Bone marrow (tissue), 2 donors: ENCODE data around the gene URB2.
A peak's percentile ranks its signal among the peaks of the same experiment; 100 is the strongest.
"Not testable (repeated sequence)": the region's sequence is repeated elsewhere in the genome, so short reads cannot be mapped to it uniquely, and the experiment has no call there.

Experiments
- DNase-seq, 2 donors: peaks; one replicate each; lab custom pipeline; 2025; lab: John Stamatoyannopoulos, UW

The URB2 gene

DNA sequence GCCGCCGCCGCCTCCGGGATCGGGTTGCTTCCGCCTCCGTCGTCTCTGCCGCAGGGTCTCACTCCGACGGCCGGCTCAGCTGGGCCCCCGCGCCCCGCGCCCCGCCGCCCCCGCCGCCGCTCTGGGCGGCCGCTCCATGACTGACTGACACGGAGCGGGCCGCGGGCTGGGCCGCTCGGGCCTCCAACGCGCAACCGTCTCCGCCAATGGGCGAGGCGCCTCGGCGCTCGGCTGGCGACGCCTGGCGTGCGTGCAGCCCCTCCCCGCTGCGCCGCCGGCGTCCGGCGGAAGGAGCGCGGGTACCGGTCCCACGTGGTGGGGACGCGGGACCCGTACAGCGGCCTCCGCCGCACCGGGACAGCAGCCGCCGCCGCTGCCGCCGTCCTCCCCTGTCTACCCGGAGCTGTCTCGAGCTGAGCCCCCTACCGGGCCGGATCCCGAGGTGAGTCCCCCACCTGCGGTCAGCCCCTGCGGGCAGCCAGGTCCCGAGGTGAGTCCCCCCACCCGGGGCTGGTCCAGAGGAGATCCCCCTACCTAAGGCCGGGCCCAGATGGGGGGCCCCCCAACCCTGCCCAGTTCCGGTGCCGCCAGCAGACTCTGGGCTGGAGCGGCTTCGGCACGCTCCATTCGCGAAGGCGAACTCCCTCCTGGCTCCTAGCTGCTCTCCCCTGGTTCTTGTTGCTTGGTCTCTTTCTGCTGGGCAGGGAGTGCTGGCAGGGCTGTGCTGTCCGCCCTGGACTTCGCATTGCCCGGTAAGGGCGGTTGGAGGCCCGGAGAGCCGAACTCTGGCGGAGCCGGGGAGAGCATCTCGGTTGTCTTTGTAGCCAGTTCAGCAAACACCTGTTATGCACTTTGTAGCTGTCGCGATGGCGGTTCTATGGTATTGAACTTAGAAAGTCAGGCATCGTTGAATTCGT, at the start of gene URB2, which contains the start of gene TAF5L:
TSS of gene URB2 (plus strand) at position 333 of the 917 bp plus-strand sequence. CDS start 1,387 bp downstream, outside the sequence.
TSS of gene TAF5L (minus strand) at position 208 of the 917 bp plus-strand sequence. CDS start 11,640 bp downstream, outside the sequence.
- peak; percentile 23 to 44 for DNase-seq

DNA sequence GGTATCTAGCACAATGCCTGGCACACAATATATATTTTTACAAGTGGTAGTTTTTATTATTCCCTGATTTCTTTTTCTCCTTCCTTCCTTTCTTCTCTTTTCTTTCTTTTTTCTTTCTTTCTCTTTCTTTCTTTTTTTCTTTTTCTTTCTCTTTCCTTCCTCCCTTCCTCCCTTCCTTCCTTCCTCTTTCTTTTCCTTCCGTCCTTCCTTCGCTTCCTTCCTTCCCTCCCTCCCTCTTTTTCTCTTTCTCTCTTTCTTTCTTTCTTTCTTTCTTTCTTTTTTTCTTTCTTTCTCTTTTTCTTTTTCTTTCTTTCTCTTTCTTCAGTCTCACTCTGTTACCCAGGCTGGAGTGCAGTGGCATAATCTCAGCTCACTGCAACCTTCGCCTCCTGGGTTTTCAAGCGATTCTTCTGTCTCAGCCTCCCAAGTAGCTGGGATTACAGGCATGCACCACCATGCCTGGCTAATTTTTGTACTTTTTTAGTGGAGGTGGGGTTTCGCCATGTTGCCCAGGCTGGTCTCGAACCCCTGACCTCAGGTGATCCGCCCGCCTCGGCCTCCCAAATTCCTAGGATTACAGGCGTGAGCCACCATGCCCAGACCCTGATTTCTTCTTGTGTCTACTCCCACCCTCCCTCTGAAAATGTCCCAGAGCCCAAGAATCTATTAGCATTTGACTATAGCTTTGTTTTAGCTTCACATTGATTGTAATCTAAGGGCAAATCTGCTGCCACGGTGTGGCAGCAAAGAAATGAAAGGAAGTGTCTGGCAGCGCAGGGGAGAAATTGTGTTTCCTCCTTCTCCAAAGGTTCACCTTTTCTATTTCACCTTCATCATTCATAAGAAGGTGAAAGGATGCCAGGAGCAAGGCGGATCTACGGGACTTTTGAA, 47.6 kb upstream of the URB2 start:
- DNase-seq, result no peak

DNA sequence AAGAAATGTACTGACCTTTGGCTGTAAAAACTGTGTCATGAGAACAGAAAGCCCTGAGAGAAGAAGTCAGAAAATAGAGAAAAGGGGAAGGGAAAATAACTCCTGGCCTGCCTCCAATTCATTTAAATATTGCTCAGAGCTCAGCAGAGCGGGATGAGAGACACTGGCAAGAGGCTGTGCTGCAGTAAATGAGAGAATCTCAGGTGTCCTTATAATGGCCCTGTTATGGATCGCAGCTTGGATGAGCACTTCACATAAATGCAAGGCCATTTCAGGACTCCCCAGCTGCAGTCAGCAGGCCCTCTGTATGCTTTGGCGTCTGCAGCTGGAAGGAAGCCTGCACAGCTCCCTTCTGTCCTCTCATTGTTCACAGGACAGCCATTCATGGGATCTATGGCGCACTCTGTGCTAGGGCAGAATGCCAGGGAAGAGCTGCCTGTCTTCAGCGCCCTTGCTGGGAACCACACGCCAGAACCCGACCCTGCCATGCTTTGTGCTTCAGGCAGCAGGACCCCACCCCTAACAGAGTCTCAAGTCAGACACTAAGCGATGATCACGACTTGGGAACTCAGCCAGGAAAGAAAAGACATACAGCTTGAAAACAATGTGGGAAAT, 46.9 kb upstream of the URB2 start:
- peak; percentile 14 to 35 for DNase-seq

DNA sequence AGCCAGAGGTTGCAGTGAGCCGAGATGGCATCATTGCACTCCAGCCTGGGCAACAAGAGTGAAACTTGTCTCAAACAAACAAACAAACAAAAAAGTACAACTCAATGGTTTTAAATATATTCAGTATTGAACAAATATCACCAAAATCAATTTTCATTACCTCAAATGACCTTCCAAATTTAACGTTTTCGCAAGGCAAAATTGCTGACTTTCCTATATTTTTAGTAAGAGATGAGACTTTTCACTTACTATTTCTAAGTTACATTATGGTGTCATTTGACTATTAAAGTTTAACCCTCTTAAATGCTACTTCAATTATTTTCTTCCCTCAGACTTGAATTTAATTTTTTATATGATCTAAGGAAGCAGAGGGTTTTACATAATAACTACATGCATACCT, 44.6 kb upstream of the URB2 start:
- DNase-seq, result no peak

DNA sequence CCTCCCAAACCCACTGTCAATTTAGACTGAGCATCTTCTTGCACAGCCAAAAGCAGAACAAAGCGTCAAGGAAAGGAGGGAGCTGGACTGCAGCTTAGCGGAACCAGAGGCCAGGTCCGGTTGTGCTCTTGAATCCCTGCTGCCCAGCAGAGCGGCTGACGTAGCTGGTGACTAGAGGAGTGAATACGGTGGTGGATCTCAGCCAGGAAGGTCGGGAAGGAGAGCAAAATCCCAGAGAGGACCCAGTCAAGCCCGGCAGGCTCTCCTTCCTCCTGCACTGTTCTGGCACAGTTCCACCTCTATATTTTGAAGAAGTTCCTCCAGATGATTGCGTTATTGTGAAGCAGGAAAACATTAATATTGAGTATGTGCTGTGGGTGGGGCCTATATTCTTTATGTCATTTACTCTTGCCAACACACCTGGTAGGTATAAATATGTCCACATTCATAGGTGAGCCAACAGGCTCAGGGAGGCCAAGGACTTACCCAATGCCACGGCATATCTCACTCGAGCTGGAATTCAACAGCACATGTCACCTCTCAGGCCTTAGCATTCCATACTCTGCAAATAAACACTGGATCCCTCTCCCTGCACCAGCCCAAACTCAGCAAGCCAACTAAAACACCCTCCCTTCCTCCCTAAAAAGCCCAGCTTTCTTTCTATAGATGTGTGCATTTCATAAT, 43.9 kb upstream of the URB2 start:
- DNase-seq, result no peak

DNA sequence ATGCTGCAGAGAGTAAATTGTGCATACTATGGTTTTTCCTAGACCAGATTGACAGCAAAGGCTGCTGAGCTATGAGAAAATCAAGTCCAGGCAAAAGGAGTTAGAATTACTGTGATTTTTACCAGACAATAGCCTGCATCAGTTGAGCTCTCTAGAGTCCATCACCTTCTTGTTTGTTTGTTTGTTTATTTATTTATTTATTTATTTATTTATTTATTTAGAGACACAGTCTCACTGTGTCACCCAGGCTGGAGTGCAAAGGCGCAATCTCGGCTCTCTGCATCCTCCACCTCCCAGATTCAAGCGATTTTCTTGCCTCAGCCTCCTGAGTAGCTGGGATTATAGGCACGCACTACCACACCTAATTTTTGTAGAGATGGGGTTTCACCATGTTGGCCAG, 43.3 kb upstream of the URB2 start:
- no peak for DNase-seq

DNA sequence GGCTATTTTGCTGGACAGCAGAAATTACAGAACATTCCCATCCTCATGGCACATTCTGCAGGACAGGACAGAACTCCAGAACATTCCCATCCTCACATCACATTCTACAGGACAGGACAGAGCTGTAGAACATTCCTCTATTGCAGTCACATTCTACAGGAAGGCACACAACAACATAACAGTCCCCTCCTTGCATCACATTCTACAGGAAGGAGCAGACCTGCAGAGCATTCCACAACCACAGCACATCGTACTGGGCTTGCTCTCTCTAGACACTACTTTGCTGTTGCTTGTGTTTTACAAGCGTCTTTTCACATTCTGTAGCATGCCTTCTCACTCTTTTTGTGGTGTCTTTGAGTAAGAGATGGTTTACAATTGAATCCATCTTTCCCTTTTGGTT, 40.7 kb upstream of the URB2 start:
- DNase-seq, result no peak

DNA sequence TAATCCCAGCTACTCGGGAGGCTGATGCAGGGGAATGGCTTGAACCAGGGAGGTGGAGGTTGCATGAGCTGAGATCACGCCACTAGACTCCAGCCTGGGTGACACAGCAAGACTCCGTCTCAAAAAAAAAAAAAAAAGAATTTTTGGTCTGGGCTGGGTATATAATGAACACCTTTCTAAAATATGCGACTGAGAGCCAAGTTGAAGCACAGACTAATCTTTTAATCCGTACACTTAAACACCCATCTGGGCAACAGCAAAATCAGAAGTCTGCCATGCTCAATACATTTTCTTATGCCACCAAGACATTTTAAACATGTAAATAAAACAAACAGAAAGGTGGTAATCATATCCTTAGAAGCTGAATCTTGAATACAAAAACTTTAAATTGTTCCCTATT, 35.9 kb upstream of the URB2 start:
- DNase-seq, result no peak

DNA sequence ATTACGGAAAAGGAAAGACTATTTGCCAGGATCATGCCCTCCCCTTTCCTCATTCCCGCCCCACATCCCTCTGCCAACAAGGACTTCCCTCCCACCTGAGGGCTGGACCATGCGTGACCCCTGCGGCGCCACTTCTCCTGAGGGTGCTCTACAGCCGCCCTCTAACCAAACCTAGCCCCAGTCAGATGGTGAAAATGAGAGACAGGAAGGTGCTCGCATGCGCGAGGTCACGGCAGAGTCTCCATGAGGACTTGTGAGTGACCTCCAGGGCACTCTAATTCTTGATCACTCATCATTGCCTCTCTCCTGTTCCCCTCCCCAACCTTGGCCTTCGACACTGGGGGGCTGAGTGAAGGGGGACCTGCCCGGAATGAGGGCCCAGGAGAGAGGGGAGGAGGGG, 32.2 kb upstream of the URB2 start:
- no peak for DNase-seq

DNA sequence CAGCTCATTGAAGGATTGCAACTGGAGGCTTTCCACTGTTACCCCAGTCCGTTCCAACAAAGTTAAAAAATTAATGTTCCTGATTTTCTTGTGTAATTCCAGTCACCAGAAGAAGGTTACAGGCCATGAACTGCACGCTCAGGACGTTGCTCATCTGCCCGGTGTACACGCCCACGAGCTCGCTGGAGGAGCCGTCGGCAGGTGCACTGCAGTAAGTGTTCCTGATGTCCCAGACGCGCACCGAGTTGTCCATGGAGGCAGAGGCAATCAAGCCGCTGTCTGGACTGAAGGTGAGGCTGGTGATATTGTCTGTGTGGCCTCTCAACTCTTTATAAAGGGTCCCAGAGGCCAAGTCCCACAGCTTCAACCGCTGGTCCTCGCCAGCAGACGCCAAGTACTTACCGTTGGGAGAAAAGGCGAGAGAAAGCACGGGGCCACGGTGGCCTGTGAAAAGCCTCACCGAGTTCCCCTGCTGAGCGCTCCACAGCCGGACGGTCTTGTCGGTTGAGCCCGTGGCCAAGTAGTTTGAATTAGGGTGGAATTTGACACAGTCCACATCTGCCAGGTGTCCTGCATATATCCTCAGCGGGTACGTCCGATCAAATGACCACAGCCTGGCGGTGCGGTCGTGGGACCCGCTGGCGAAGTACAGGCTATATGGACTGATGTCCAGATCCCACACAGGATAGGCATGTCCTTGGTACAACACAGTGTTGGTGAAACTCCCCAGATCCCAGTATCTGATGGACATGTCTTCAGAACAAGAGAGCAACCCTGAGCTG, 31.6 kb upstream of the URB2 start:
- no peak for DNase-seq

DNA sequence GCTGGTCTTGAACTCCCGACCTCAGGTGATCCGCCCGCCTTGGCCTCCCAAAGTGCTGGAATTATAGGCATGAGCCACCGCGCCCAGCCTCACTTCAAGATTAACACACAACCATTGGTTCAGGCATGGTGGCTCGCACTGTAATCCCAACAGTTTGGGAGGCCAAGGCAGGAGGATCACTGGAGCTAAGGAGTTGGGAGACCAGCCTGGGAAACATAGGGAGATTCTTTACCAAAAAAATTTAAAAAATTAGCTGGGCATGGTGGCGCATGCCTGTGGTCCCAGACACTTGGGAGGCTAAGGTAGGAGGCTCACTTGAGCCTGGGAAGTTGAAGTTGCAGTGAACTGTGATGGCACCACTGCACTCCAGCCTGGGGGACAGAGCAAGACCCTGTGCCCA, 30.2 kb upstream of the URB2 start:
- DNase-seq, result not testable (repeated sequence)

DNA sequence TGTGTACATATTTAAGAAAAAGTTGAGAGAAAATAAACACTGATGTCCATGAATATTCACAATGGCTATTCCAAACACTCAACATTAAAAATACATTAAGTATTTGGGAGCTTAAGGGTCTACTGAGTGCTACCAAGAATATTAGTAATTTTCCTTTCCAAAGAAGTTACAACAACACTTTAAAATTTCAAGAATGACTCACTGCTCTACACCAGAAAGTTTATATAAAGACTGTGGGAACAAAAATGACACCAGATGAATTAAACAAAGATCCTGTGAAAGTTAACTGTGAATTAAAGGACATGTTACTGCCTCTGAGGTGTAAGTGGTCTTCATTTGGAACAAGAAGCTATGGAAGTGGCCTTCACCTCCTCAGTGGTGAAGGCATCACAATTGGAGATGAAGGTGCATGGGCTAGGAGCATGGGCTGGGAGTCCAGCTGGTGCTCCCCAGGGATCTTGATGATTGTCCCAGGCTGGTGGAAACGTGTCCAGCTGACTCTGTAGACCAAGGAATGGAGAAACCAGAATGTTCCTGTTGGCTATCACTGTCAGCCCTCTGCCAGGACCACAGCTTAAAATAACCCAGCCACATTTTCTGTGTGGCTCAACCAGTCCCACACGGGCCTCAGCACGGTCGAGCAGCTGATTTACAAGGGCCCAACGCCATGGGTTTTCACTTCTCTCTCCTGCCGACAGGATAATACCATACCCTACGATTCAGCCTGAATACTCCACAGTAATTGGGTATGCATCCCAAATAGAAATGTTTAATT, 28.9 kb upstream of the URB2 start:
- no peak for DNase-seq

DNA sequence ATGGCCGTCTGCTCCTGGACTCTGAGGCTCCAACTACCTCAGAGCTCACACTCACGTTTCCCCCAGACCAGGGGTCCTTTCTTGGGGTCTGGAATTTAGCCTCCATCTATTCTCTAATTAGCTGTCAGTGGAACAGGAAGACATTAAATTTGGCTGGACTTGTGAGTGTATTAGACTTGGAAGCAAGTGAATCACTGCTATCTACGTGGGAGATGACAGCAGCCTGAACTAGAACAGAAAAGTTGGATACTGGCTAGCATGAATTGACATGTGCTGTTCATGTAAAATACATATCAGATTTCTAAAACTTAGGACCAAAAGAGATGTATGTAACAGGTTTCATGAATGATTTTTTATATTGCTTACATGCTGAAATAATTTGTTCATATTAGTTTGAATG, 28.2 kb upstream of the URB2 start:
- DNase-seq, result no peak

DNA sequence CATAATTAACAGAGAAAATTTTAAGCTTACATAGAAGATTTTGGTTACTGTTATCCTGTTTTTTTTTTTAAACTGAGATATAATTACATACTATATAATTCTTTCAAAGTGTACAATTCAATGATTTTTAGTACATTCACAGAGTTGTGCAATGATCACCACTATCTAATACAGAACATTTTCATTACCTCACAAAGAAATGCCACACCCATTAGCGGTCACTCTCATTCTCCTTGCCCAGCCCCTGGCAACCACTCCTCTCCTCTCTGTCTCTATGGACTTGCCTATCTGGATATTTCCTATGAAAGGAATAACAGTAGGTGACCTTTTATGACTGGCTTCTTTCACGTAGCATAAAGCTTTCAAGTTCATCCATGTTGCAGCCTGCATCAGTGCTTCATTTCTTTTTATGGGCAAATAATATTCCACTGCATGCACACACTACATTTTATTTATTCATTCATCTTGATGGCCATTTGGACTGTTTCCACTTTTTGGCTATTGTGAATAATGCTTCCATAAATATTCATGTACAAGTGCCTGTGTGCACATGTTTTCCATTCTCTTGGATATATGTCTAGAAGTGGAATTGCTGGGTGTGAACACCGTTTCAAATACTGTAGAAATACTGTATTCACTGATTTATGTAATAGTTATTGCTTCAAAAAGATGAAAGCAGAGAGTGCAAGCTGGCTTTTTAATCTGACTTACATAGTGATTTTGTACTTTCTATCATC, 26.7 kb upstream of the URB2 start:
- DNase-seq, result no peak

DNA sequence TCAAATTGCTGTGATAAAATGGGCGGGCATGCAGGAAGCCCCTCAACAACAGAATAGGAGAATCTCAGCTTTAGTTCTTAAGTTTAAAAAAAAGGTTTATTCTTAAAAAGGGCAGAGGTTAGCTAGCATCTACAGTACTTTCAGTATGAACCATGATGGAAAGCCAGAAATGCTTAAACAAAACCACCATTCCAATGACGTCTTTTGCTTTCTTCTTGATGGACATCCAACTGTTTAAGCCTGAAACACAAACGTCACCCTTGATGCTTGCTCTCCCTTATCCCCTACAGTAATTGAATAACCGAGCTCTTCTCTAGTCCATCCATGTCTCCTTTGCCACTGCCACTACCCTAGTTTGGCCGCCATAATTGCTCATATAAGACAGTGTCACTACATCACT, 25.8 kb upstream of the URB2 start:
- DNase-seq, result no peak

DNA sequence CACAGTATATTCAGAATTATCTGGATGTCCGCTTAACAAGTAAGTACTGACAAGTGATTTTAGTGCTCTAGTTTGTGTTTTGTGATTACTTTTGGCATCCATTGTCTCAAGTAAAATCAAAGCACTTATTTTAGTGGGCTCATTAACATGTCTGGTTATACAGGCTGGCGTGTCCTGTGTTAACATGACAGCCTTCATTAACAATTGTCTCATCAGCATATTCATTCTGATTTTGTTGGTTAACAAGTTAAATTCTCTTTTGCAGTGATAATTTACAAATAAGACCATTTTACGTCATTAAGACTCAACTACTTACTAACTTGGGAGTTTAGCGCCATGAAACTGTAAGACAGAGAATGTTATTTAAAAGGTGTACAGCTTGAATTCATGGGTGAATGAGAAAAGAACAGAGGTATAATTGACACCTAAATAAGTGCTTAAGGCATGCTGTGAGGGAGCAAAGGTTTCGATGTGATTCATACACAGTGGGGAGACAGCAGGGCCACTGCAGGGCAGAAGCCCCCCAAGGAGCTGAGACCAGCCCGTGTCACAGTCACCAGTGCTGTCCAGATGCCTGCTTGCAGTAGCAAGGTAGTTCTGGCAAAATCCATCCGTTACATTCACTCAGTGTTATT, 22.6 kb upstream of the URB2 start:
- no peak for DNase-seq

DNA sequence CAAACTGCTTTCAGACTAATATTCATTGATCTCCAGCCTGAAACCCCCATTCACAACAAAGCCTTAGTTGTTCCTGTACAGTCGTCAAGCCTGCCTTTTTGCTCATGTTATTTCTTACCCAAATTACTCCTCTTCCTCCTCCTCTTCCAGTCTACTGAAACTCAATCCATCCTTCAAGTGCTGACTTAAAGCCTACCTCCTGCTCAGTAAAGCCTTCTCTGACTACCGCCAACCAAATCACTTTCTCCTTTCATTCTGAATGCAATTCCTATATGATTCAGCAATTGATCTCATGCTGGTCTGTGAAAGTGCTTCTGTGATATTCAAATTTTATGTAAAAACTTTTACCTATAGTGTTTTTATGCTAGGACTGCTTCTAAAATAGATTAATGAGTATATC, 18.7 kb upstream of the URB2 start:
- no peak for DNase-seq

DNA sequence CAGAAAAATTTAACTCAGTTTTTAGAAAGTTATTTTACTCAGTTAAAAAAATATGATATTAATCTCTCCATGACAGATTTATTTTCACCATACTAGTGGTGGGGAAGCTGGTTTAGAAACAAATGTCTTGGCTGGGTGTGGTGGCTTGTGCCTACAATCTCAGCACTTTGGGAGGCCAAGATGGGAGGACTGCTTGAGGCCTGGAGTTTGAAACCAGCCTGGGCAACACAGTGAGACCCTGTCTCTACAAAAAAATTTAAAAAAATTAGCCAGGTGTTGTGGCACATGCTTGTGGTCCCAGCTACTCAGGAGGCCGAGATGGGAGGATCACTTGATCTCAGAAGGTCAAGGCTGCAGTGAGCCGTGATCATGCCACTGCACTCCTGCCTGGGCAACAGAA, 17.5 kb upstream of the URB2 start:
- no peak for DNase-seq

DNA sequence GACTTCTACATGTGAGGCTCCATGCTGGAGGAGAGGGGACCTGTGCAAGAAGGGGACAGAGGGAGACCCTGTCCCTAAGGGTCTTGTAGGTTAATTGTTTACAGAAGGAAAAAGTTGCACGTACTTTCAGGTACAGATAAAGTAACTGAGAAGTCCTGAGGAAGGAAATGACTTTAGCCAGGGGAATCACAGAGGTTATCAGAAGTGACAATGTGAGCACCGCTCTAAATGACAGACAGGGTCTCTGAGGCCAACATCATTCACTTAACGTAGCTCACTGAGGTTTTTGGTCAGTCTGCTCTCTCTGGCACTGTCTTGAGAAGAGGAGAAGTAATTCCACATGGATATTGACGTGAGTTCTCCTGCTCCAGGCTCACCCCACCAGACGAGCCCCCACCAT, 12.1 kb upstream of the URB2 start:
- DNase-seq, result no peak
